Liver (tissue), 9 donors: ENCODE data around the gene ZNF557. TPM values are rescaled to one million over a fixed set of nuclear protein-coding genes. Genes with fewer than 3 reads are reported as not detected.
"Not testable (repeated sequence)": the region's sequence is repeated elsewhere in the genome, so short reads cannot be mapped to it uniquely, and the experiment has no call there.

Experiments
- DNase-seq: peaks from one replicate; pipeline ENCODE4 v3.0.0-alpha.2; 2017; ENCODE audit warnings: low spot score
- H3K27ac ChIP-seq, 2 donors: one replicate each; pipeline ENCODE4 v1.7.0; 2013; ENCODE audit warnings: inconsistent platforms in 2 of 2, low read length in 2 of 2, control low read depth in 1 of 2, low read depth in 1 of 2, mild to moderate bottlenecking in 1 of 2
- H3K27me3 ChIP-seq, 4 donors: one replicate each; pipeline versions ENCODE4 v1.6.1 to v1.7.0; 2013; ENCODE audit warnings: low read length in 3 of 4, inconsistent platforms in 1 of 4, mild to moderate bottlenecking in 1 of 4, moderate library complexity in 1 of 4; ENCODE audit not compliant: control insufficient read depth in 4 of 4, insufficient read depth in 4 of 4
- H3K36me3 ChIP-seq, 4 donors: one replicate each; pipeline versions ENCODE4 v1.6.1 to v1.7.0; 2013; ENCODE audit warnings: low read length in 3 of 4, mild to moderate bottlenecking in 3 of 4, low read depth in 1 of 4, moderate library complexity in 1 of 4; ENCODE audit not compliant: control insufficient read depth in 4 of 4, insufficient read depth in 3 of 4
- H3K4me1 ChIP-seq, 4 donors: one replicate each; pipeline versions ENCODE4 v1.6.1 to v1.7.0; 2013; ENCODE audit warnings: low read length in 3 of 4, mild to moderate bottlenecking in 3 of 4, moderate library complexity in 1 of 4; ENCODE audit not compliant: control insufficient read depth in 4 of 4, insufficient read depth in 4 of 4
- H3K4me3 ChIP-seq, 3 donors: one replicate each; pipeline versions ENCODE4 v1.6.1 to v1.7.0; 2013; ENCODE audit warnings: low read length in 3 of 3, control low read depth in 1 of 3, low read depth in 1 of 3, mild to moderate bottlenecking in 1 of 3
- H3K9ac ChIP-seq, 2 donors: one replicate each; pipeline ENCODE4 v1.7.0; 2013; ENCODE audit warnings: low read length in 2 of 2, mild to moderate bottlenecking in 2 of 2, moderate library complexity in 2 of 2, control low read depth in 1 of 2, low read depth in 1 of 2
- H3K9me3 ChIP-seq, 4 donors: one replicate each; pipeline versions ENCODE4 v1.6.1 to v1.7.0; 2013; ENCODE audit warnings: low read length in 3 of 4; ENCODE audit not compliant: control insufficient read depth in 4 of 4
- ATF3 ChIP-seq: IDR thresholded peaks from 2 replicates; pipeline ENCODE4 v1.6.1; 2016; ENCODE audit warnings: antibody characterized with exemption
- CTCF ChIP-seq: fragments of 150-350 bp; IDR thresholded peaks from 2 replicates; pipeline ENCODE4 v1.5.1; 2017; ENCODE audit warnings: improper control_type of control experiment, low read depth, low read length; ENCODE audit not compliant: missing input control
- EGR1 ChIP-seq, 2 donors: IDR thresholded peaks; 2 replicates each; pipeline ENCODE4 v1.6.1; 2016 to 2018; ENCODE audit warnings: antibody characterized with exemption in 2 of 2, low read depth in 2 of 2
- FOXA1 ChIP-seq: IDR thresholded peaks from 2 replicates; pipeline ENCODE4 v1.6.1; 2016; ENCODE audit warnings: antibody characterized with exemption
- FOXA2 ChIP-seq: IDR thresholded peaks from 2 replicates; pipeline ENCODE4 v1.6.1; 2016; ENCODE audit warnings: antibody characterized with exemption
- GABPA ChIP-seq, 2 donors: IDR thresholded peaks in 1 of 2; conservative IDR thresholded peaks in 1 of 2; 2 replicates each; pipeline ENCODE4 v1.6.1; 2016; ENCODE audit warnings: antibody characterized with exemption in 2 of 2, mild to moderate bottlenecking in 1 of 2, moderate library complexity in 1 of 2
- HNF4A ChIP-seq, 2 donors: conservative IDR thresholded peaks; 2 replicates each; pipeline ENCODE4 v1.6.1; 2016; ENCODE audit warnings: antibody characterized with exemption in 2 of 2, mild to moderate bottlenecking in 2 of 2
- HNF4G ChIP-seq: IDR thresholded peaks from 2 replicates; pipeline ENCODE4 v1.6.1; 2016; ENCODE audit warnings: antibody characterized with exemption
- JUND ChIP-seq, 2 donors: IDR thresholded peaks; 2 replicates each; pipeline ENCODE4 v1.6.1; 2016; ENCODE audit warnings: antibody characterized with exemption in 2 of 2
- MAX ChIP-seq: IDR thresholded peaks from 2 replicates; pipeline ENCODE4 v1.6.1; 2016; ENCODE audit warnings: antibody characterized with exemption
- NR2F2 ChIP-seq: IDR thresholded peaks from 2 replicates; pipeline ENCODE4 v1.6.1; 2016; ENCODE audit warnings: antibody characterized with exemption
- RAD21 ChIP-seq, 2 donors: IDR thresholded peaks; 2 replicates each; pipeline ENCODE4 v1.6.1; 2016; ENCODE audit warnings: antibody characterized with exemption in 2 of 2, mild to moderate bottlenecking in 2 of 2
- REST ChIP-seq: IDR thresholded peaks from 2 replicates; pipeline ENCODE4 v1.6.1; 2016; ENCODE audit warnings: antibody characterized with exemption, mild to moderate bottlenecking
- RXRA ChIP-seq, 2 donors: IDR thresholded peaks; 2 replicates each; pipeline ENCODE4 v1.6.1; 2017 to 2018; ENCODE audit warnings: antibody characterized with exemption in 2 of 2, mild to moderate bottlenecking in 1 of 2
- SP1 ChIP-seq: IDR thresholded peaks from 2 replicates; pipeline ENCODE4 v1.6.1; 2018; ENCODE audit warnings: antibody characterized with exemption, mild to moderate bottlenecking
- TAF1 ChIP-seq: conservative IDR thresholded peaks from 2 replicates; pipeline ENCODE4 v1.6.1; 2016; ENCODE audit warnings: antibody characterized with exemption, mild to moderate bottlenecking
- YY1 ChIP-seq: IDR thresholded peaks from 2 replicates; pipeline ENCODE4 v1.6.1; 2016; ENCODE audit warnings: antibody characterized with exemption, mild to moderate bottlenecking
- ZBTB33 ChIP-seq: IDR thresholded peaks from 2 replicates; pipeline ENCODE4 v1.6.1; 2016; ENCODE audit warnings: antibody characterized with exemption
- WGBS: extraction: QIAGEN DNeasy Blood & Tissue Kit; methylation state at CpG from one replicate; pipeline ENCODE4 v1.1.7; 2013; 5-methylcytosine and 5-hydroxymethylcytosine counted together
- polyA plus RNA-seq, 2 donors: library from polyadenylated mRNA; stranded (reverse) in 1 of 2; unstranded in 1 of 2; fragments of 200-250 nt in 1 of 2; fragments of >200 nt in 1 of 2; fragmentation: Nextera tagmentation in 1 of 2; extraction: Ambion mirVana in 1 of 2; gene quantifications; one replicate each; pipeline versions ENCODE4 v1.2.1 to v1.2.3, GENCODE V29; 2013 to 2015
- total RNA-seq, 2 donors: library from RNA; depleted of rRNA; stranded (reverse); fragments of >200 nt; gene quantifications; one replicate each; pipeline ENCODE4 v1.2.3, GENCODE V29; 2014
- donor health status: healthy.
- donor health status: healthy.
- donor health status: healthy.
- donor health status: healthy.
- donor health status: healthy.

The ZNF557 gene
- total RNA-seq (1 to 10 TPM; 5.4 to 6.0 TPM), polyA plus RNA-seq (1 to 10 TPM; 1.4 to 2.2 TPM)

GRCh38 chr19:7069042-7069903, at the start of gene ZNF557:
Gene ZNF557 (plus strand): TSS chr19:7069703. CDS start chr19:7075075, 5,372 bp downstream.
- H3K27me3 ChIP-seq = no peaks in the 10 kb centered on the region
- peak; percentile 38 for TF ChIP-seq YY1
- TF ChIP-seq SP1 = peak; percentile 89
- peak; percentile 91 to 96 for TF ChIP-seq GABPA (IDR thresholded peaks at IDR 0.05 in 1 of 2, conservative IDR thresholded peaks at IDR 0.05 in 1 of 2)
- TF ChIP-seq TAF1 = no peak
- TF ChIP-seq HNF4A (conservative IDR thresholded peaks at IDR 0.05) = peak in 1 of 2 donors; percentile 2
- TF ChIP-seq RAD21 (IDR thresholded peaks at IDR 0.05) = no peak
- TF ChIP-seq JUND (IDR thresholded peaks at IDR 0.05) = peak in 1 of 2 donors; percentile 50
- TF ChIP-seq NR2F2 = peak; percentile 38
- TF ChIP-seq RXRA (IDR thresholded peaks at IDR 0.05) = peak in 1 of 2 donors; percentile 44
- TF ChIP-seq EGR1 (IDR thresholded peaks at IDR 0.05; ENCODE audit: low read depth in 2 of 2) = peak; percentile 78 to 84
- TF ChIP-seq REST = peak; percentile 57
- TF ChIP-seq ATF3 = no peak
- TF ChIP-seq FOXA2 = no peak
- no peak for TF ChIP-seq HNF4G
- TF ChIP-seq FOXA1 = no peak
- peak; percentile 80 for TF ChIP-seq MAX
- peak; percentile 37 for TF ChIP-seq ZBTB33
- no peak for TF ChIP-seq CTCF

GRCh38 chr19:7021331-7021730, 48.2 kb upstream of the ZNF557 start, which contains the start of gene MBD3L2B:
Gene MBD3L2B (minus strand): TSS chr19:7021431. CDS start chr19:7021397, 34 bp downstream.
- H3K27me3 ChIP-seq, H3K36me3 ChIP-seq, H3K27ac ChIP-seq, DNase-seq, H3K4me3 ChIP-seq, H3K9ac ChIP-seq, H3K9me3 ChIP-seq, H3K4me1 ChIP-seq: not testable (repeated sequence)
- WGBS = no CpG with 5 or more reads among the region's 6 CpGs

More at GRCh38 chr19:7069042-7069903, at the start of gene ZNF557:
- peaks cover 14 to 22% (median 18%) of the 10 kb centered on the region in 4 donors for H3K36me3 ChIP-seq
- peak; percentile 99 for DNase-seq
- peaks cover 0 to 9% (median 2%) of the 10 kb centered on the region in 4 donors for H3K9me3 ChIP-seq
- peak within 1 kb of the TSS; percentile 56 to 57 for H3K9ac ChIP-seq
- WGBS = under 1% methylated on average over 56 of the region's 56 CpGs
- H3K27ac ChIP-seq = peak within 1 kb of the TSS; percentile 74 to 83
- peak within 1 kb of the TSS; percentile 66 to 88 (median 81) for H3K4me3 ChIP-seq
- peaks cover 4 to 9% (median 8%) of the 10 kb centered on the region in 4 donors for H3K4me1 ChIP-seq

GRCh38 chr19:7028790-7029189, 40.7 kb upstream of the ZNF557 start:
- not testable (repeated sequence) for H3K27ac ChIP-seq, H3K36me3 ChIP-seq, DNase-seq, H3K9me3 ChIP-seq, H3K9ac ChIP-seq, H3K4me1 ChIP-seq, H3K4me3 ChIP-seq, H3K27me3 ChIP-seq
- WGBS = no CpG with 5 or more reads among the region's 1 CpG
